Aorta (tissue), 5 donors: Measurements from ENCODE around the gene MRPL18. TPM values are rescaled to one million over a fixed set of nuclear protein-coding genes. Genes with fewer than 3 reads are reported as not detected.
"Not testable (repeated sequence)": the region's sequence is repeated elsewhere in the genome, so short reads cannot be mapped to it uniquely, and the experiment has no call there.

ENCODE experiments used
- ATAC-seq: fragments of 200-7000 bp; cut with Tn5 transposase; one replicate; pipeline ENCODE4 v1.9.1; 2022; ENCODE audit warnings: moderate library complexity; ENCODE audit not compliant: low FRiP score
- DNase-seq, 2 donors: peaks; one replicate each; pipeline ENCODE4 v3.0.0-alpha.2; 2020
- H3K27ac ChIP-seq, 2 donors: one replicate each; pipeline ENCODE4 v1.5.1; 2013; ENCODE audit warnings: low read length in 2 of 2, mild to moderate bottlenecking in 2 of 2, moderate library complexity in 2 of 2, control low read depth in 1 of 2, inconsistent platforms in 1 of 2, low read depth in 1 of 2
- H3K27me3 ChIP-seq, 2 donors: one replicate each; pipeline ENCODE4 v1.6.1; 2013; ENCODE audit warnings: control low read depth in 1 of 2, low read length in 1 of 2, mild to moderate bottlenecking in 1 of 2, moderate library complexity in 1 of 2; ENCODE audit not compliant: insufficient read depth in 2 of 2, control insufficient read depth in 1 of 2
- H3K36me3 ChIP-seq, 2 donors: one replicate each; pipeline ENCODE4 v1.6.1; 2013; ENCODE audit warnings: control low read depth in 1 of 2, low read length in 1 of 2, mild to moderate bottlenecking in 1 of 2; ENCODE audit not compliant: insufficient read depth in 2 of 2, control insufficient read depth in 1 of 2
- H3K4me1 ChIP-seq, 2 donors: one replicate each; pipeline ENCODE4 v1.6.1; 2013; ENCODE audit warnings: low read length in 2 of 2, control low read depth in 1 of 2, mild to moderate bottlenecking in 1 of 2, moderate library complexity in 1 of 2; ENCODE audit not compliant: insufficient read depth in 2 of 2, control insufficient read depth in 1 of 2
- H3K4me3 ChIP-seq, 2 donors: one replicate each; pipeline ENCODE4 v1.5.1; 2013; ENCODE audit warnings: low read length in 2 of 2, control low read depth in 1 of 2, mild to moderate bottlenecking in 1 of 2
- H3K9me3 ChIP-seq: one replicate; pipeline ENCODE4 v1.6.1; 2013; ENCODE audit warnings: mild to moderate bottlenecking, low read length; ENCODE audit not compliant: control insufficient read depth
- WGBS, 2 donors: extraction: QIAGEN DNeasy Blood & Tissue Kit; methylation state at CpG; one replicate each; pipeline ENCODE4 v1.1.7; 2013; 5-methylcytosine and 5-hydroxymethylcytosine counted together
- intact Hi-C, 2 donors: fragments of 100-400 bp; cut with DNase I; formaldehyde crosslinking; loops; one replicate each; pipeline versions ENCODE4 v1.14.2 to v1.15.0; 2022
- polyA plus RNA-seq, 2 donors: library from polyadenylated mRNA; stranded (reverse); fragments of 200-250 nt; gene quantifications; one replicate each; pipeline ENCODE4 v1.2.3, GENCODE V29; 2013
- total RNA-seq, 2 donors: library from RNA; stranded (reverse); fragmentation: NEBNext Ultra II Directional; extraction: Animal tissue kit (Norgen Biotek cat#: 25700); gene quantifications; one replicate each; pipeline ENCODE4 v1.2.1, GENCODE V29; 2021
- donor health status: healthy with polysubstance abuse.
- donor health status: Bipolar disorder and iron deficiency.
- donor health status: DM: no; HTN: no; CAD: no.
- donor health status: DM: no; HTN: no; CAD: no.
- donor health status: DM: yes; HTN: yes; CAD: no.

MRPL18 gene
- total and polyA plus RNA-seq, 4 donors = 38.8 to 83.3 (median 55.0) TPM

DNA sequence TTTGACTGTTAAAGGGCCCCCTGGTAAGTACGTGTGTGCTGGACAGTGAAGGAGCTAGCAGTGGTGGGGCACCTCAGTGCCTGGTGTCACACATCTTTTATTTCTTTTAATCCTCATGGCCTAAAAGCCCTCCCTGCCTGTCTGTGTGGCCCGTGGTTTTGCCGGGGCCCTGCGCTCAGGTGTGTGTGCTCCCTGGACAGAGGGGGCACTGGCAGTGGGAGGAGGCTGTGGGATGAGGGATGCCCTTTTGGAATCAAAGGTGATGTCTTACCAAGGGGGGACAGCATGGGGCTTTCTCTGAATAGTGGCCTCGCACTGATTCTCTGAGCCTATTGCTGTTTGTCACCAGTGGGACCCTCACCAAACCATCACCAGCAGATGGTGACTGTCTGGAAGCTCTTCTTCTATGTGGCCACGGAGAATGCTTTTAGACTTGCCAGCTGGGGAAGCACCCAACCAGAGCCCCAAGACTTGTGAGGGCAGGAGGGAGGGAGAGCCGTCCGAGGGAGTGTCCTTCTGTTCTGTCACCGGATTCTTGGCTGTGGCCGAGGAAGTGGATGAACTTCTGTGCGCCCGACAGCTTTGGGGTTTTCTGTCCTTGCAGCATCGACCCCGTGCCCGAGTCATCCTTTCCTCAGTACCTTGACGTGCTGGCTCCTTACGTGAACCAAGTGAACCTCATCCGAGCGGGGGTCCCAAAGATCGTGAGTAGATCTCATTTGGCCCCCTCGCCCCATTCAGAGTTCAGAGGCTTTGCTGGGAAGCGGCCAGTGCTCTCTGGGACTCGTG, 27.9 kb downstream of the MRPL18 start:
- Histone ChIP-seq H3K4me3 (no peak overlapping the region), H3K9me3 (no peaks in the 10 kb centered on the region), H3K27ac (no peak overlapping the region), H3K27me3 (no peaks in the 10 kb centered on the region), H3K4me1 (no peaks in the 10 kb centered on the region), H3K36me3 (no peaks in the 10 kb centered on the region)
- intact Hi-C loops = no loop called here
- DNase-seq = no peak
- ATAC-seq = no peak
- WGBS, 2 donors = 92% methylated on average over 23 of the region's 23 CpGs

DNA sequence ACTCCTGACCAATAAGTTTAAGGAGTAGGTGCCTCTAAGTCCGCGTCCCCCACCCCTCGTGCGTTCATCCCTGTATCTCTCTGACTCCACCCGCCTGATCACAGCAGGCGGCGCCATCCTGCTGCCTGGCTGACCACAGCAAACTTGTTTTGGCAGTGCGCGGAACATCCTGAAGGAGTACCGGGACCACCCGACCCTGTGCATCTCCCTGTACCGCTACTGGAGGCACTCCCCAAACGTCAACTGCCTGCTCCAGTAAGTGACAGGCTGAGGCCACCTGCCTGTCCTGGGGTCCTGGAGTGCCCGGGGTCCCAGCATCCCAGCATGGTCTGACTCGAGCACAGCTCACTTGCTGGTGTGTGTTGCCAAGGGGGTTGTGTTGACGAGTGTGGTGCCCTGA, 28.8 kb downstream of the MRPL18 start:
- no peaks in the 10 kb centered on the region for H3K9me3 ChIP-seq
- WGBS, 2 donors = 91 to 92% methylated on average over 16 of the region's 16 CpGs
- H3K27ac ChIP-seq = no peak overlapping the region
- ATAC-seq (no peak), DNase-seq (no peak)
- H3K36me3 ChIP-seq = no peaks in the 10 kb centered on the region
- H3K4me1 ChIP-seq = no peaks in the 10 kb centered on the region
- intact Hi-C loops = no loop called here
- no peaks in the 10 kb centered on the region for H3K27me3 ChIP-seq
- no peak overlapping the region for H3K4me3 ChIP-seq

DNA sequence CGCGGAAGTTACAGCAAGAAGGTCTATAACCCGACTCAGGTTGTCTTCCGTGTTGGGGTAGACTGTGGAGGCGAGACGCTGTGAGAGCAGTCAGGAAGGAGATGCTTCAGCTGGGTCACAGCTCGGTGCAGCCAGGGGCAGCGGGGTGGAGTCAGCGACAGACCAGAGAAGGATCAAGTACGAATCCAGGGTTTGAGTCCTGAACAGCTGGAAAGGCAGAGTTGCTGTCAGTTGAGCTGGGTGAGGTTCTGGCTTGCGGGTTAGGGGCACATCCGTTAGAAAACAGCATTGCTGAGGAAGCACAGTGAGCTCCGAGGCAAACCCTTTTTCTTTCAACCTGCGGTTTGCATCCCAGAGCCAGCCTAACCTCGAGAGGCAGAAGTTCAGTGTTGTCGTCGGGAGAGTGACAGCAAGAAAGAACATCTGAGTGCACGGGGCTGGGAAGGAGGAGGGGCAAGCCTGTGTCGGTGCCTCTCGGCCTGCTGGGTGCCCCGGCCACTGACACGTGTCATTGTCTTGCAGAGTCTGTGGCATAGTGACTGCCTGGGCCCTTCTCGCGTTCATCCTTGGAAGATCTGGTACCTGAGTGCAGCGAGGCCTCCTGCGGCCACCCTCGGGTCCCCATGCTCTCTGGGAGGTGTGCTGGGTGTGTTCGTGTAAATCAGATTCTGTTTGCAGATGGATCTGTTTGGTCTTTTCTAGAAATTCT, 29.8 kb downstream of the MRPL18 start:
- Histone ChIP-seq H3K27me3 (no peaks in the 10 kb centered on the region), H3K36me3 (no peaks in the 10 kb centered on the region), H3K4me3 (no peak overlapping the region), H3K4me1 (no peaks in the 10 kb centered on the region), H3K9me3 (no peaks in the 10 kb centered on the region), H3K27ac (no peak overlapping the region)
- no peak for ATAC-seq
- intact Hi-C loops = no loop called here
- 65 to 73% methylated on average over 28 of the region's 28 CpGs for WGBS, 2 donors
- DNase-seq = peak in 1 of 2 donors; percentile 56

DNA sequence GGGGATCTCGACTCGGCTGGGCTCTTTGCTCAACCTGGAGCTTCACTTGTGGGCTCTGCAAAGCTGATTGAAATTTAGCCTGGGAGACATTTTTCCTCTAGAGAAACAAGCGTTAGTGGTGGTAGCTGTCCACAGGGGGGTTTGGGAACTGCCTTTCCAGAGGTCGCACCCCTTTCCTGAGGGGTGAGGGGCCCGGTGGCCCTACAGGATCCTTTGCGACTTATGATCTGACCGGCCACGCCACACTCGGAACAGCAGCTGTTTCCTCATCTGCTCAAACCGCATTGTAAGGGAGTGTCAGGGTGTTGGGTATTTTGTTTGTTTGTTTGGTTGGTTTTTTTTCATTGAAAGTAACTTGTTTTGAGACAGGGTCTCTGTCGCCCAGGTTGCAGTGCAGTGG, 30.9 kb downstream of the MRPL18 start:
- intact Hi-C loops = no loop called here
- H3K4me1 ChIP-seq = no peaks in the 10 kb centered on the region
- H3K27me3 ChIP-seq = no peaks in the 10 kb centered on the region
- no peaks in the 10 kb centered on the region for H3K36me3 ChIP-seq
- no peak for ATAC-seq
- 90 to 92% methylated on average over 11 of the region's 11 CpGs for WGBS, 2 donors
- DNase-seq = no peak
- H3K9me3 ChIP-seq = no peaks in the 10 kb centered on the region
- no peak overlapping the region for H3K4me3 ChIP-seq
- no peak overlapping the region for H3K27ac ChIP-seq

DNA sequence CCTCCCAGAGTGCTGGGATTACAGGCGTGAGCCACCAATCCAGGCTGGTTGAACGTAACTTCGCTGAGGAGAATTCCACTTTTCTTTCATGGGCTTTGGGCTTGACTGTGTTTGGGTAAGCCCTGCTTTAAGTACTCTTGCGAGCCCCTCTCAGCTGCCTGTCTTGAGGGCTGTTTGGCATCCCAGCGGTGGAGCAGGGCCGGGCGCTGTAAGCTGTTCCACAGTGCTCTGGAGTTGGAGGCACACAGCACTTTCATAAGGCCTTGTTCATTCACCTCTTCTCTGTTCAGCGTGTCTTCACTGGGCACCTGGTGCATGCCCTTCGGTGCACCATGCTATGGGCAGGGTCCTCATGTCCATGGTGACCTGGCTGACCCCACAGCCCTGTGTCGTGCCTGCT, 31.5 kb downstream of the MRPL18 start:
- no peak overlapping the region for H3K4me3 ChIP-seq
- no peak overlapping the region for H3K27ac ChIP-seq
- WGBS, 2 donors = 90 to 94% methylated on average over 10 of the region's 10 CpGs
- H3K36me3 ChIP-seq = no peaks in the 10 kb centered on the region
- no peaks in the 10 kb centered on the region for H3K9me3 ChIP-seq
- no peaks in the 10 kb centered on the region for H3K4me1 ChIP-seq
- no peak for DNase-seq
- H3K27me3 ChIP-seq = no peaks in the 10 kb centered on the region
- no peak for ATAC-seq
- intact Hi-C loops = no loop called here

DNA sequence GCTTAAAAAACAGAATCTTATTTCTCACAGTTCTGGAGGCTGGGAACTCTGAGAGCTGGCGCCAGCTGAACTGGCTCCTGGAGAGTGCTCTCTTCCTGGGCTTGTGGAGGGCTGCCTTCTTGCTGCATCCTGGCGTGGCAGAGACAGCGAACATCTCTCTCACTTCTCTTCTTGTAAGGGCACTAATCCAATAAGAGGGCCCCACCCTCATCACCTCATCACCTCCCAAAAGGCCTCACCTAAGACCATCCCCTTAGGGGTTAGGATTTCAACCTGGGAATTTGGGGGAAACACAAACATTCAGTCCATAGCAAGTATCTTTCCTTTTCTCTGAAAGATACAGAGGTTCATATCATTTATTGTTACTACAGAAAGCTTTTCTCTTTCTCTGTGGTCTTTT, 33.7 kb downstream of the MRPL18 start:
- DNase-seq (no peak), ATAC-seq (no peak)
- no peak overlapping the region for H3K4me3 ChIP-seq
- H3K4me1 ChIP-seq = no peaks in the 10 kb centered on the region
- WGBS, 2 donors = 97 to 98% methylated on average over 3 of the region's 3 CpGs
- H3K27ac ChIP-seq = no peak overlapping the region
- H3K9me3 ChIP-seq = no peaks in the 10 kb centered on the region
- H3K27me3 ChIP-seq = no peaks in the 10 kb centered on the region
- intact Hi-C loops = no loop called here
- H3K36me3 ChIP-seq = no peaks in the 10 kb centered on the region

DNA sequence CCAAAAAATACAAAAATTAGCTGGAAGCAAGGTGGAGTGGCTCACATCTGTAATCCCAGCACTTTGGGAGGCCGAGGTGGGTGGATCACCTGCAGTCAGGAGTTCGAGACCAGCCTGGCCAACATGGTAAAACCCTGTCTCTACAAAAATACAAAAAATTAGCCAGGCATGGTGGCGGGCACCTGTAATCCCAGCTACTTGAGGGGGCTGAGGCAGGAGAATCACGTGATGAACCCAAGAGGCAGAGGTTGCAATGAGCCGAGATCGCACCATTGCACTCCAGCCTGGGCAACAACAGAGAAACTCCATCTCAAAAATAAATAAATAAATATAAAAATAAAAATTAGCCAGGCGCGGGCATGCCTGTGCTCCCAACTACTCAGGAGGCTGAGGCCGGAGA, 34.4 kb downstream of the MRPL18 start:
- H3K27ac ChIP-seq, H3K4me1 ChIP-seq, intact Hi-C loops, DNase-seq, H3K9me3 ChIP-seq, H3K4me3 ChIP-seq, H3K27me3 ChIP-seq, H3K36me3 ChIP-seq, ATAC-seq: not testable (repeated sequence)
- WGBS, 2 donors = 96% methylated on average over 9 of the region's 9 CpGs

DNA sequence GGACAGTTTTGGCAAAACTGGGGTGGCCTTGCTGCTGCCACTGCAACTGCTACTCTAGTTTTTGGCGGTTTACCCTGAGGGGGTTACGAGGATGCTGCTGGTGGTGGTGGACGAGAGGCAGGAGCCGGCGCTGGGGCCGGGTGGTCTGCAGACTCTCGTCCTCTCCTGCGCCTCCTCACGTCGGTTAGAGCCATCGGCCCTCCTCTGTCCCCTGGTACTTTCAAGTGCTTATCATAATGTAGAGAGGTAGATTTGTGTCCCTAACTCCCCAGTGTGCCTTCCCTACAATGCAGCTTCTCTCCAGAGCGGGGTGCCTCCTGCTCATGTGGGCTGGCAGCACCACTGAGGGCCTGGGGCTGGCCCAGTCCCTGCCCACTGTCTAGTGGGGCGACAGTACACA, 35.7 kb downstream of the MRPL18 start:
- no peak for ATAC-seq
- intact Hi-C loops = no loop called here
- Histone ChIP-seq H3K36me3 (no peaks in the 10 kb centered on the region), H3K4me3 (no peak overlapping the region), H3K9me3 (no peaks in the 10 kb centered on the region), H3K27ac (no peak overlapping the region), H3K27me3 (no peaks in the 10 kb centered on the region), H3K4me1 (no peaks in the 10 kb centered on the region)
- WGBS, 2 donors = 94 to 97% methylated on average over 13 of the region's 13 CpGs
- no peak for DNase-seq
